Keratinocyte (primary cell): ENCODE results near the gene RALGPS1. TPM values are rescaled to one million over a fixed set of nuclear protein-coding genes. Genes with fewer than 3 reads are reported as not detected.

Source experiments
- DNase-seq: peaks from one replicate; pipeline ENCODE4 v3.0.0-alpha.2; 2011; ENCODE audit warnings: low read depth, missing footprints, low spot score
- FAIRE-seq: peaks from 2 replicates; lab custom pipeline; 2011; peaks lifted over from hg19 to GRCh38; lab: Jason Lieb, UNC
- H2AFZ ChIP-seq: 2 replicates; pipeline ENCODE4 v1.6.0; 2012; ENCODE audit warnings: low read length, control low read depth, inconsistent platforms; ENCODE audit not compliant: control insufficient read depth
- H3K27ac ChIP-seq: 2 replicates; pipeline ENCODE4 v1.5.1; 2011; ENCODE audit warnings: low read length; ENCODE audit not compliant: control insufficient read depth, insufficient read depth
- H3K27me3 ChIP-seq: 3 replicates; pipeline ENCODE4 v1.6.0; 2011; ENCODE audit warnings: low read length; ENCODE audit not compliant: control insufficient read depth, insufficient read depth; ENCODE audit errors: extremely low read depth
- H3K36me3 ChIP-seq, 2 experiments: 2 replicates in 1 of 2; 3 replicates in 1 of 2; pipeline ENCODE4 v1.5.1; 2011; ENCODE audit warnings: low read length in 2 of 2, mild to moderate bottlenecking in 1 of 2; ENCODE audit not compliant: control insufficient read depth in 2 of 2, insufficient read depth in 2 of 2; ENCODE audit errors: extremely low read depth in 1 of 2
- H3K4me1 ChIP-seq: 3 replicates; pipeline ENCODE4 v1.5.1; 2011; ENCODE audit warnings: low read length; ENCODE audit not compliant: control insufficient read depth, insufficient read depth; ENCODE audit errors: extremely low read depth
- H3K4me2 ChIP-seq: 3 replicates; pipeline ENCODE4 v1.6.0; 2011; ENCODE audit warnings: low read depth, low read length; ENCODE audit not compliant: control insufficient read depth, insufficient read depth; ENCODE audit errors: extremely low read depth
- H3K4me3 ChIP-seq, 3 experiments: fragments of 200-600 bp in 1 of 3; sonication (generic) in 1 of 3; 2 replicates in 2 of 3; 3 replicates in 1 of 3; pipeline ENCODE4 v1.5.1; 2011 to 2016; ENCODE audit warnings: low read length in 3 of 3, mild to moderate bottlenecking in 3 of 3, control low read depth in 2 of 3, inconsistent platforms in 1 of 3, low read depth in 1 of 3, mixed read lengths in 1 of 3, mixed run types in 1 of 3, moderate library complexity in 1 of 3; ENCODE audit not compliant: control insufficient read depth in 2 of 3, insufficient read depth in 2 of 3; ENCODE audit errors: extremely low read depth in 1 of 3
- H3K79me2 ChIP-seq: 2 replicates; pipeline ENCODE4 v1.6.0; 2012; ENCODE audit warnings: low read length; ENCODE audit not compliant: control insufficient read depth, insufficient read depth
- H3K9ac ChIP-seq: 3 replicates; pipeline ENCODE4 v1.6.0; 2011; ENCODE audit warnings: low read length; ENCODE audit not compliant: control insufficient read depth, insufficient read depth; ENCODE audit errors: extremely low read depth
- H3K9me1 ChIP-seq: 3 replicates; pipeline ENCODE4 v1.6.0; 2011; ENCODE audit warnings: low read length; ENCODE audit not compliant: control insufficient read depth, insufficient read depth; ENCODE audit errors: extremely low read depth
- H3K9me3 ChIP-seq: 2 replicates; pipeline ENCODE4 v1.5.1; 2012; ENCODE audit warnings: low read depth, low read length; ENCODE audit not compliant: control insufficient read depth
- H4K20me1 ChIP-seq: 3 replicates; pipeline ENCODE4 v1.6.0; 2011; ENCODE audit warnings: low read length; ENCODE audit not compliant: control insufficient read depth, insufficient read depth; ENCODE audit errors: extremely low read depth
- CTCF ChIP-seq, 3 experiments: IDR thresholded peaks in 1 of 3; conservative IDR thresholded peaks in 1 of 3; optimal IDR thresholded peaks in 1 of 3; 2 replicates in 2 of 3; 3 replicates in 1 of 3; pipeline versions ENCODE3 to v1.5.1; 2011; ENCODE audit warnings: low read length in 3 of 3, mild to moderate bottlenecking in 3 of 3, moderate library complexity in 2 of 3, control low read depth in 1 of 3, inconsistent platforms in 1 of 3; ENCODE audit not compliant: insufficient read depth in 2 of 3; ENCODE audit errors: extremely low read depth in 1 of 3
- EZH2 ChIP-seq: IDR thresholded peaks from one replicate; pipeline ENCODE4 v1.6.1; 2012; ENCODE audit warnings: inconsistent platforms, mild to moderate bottlenecking, low read length, moderate library complexity
- dilution Hi-C: fragments of 300-500 bp; cut with MboI; formaldehyde crosslinking; loops from one replicate; pipeline ENCODE4 v1.7.0; 2020; ENCODE audit warnings: low sequenced_read_pairs; ENCODE audit not compliant: extremely low pct_ligation_motif_present
- polyA plus RNA-seq, 5 experiments: library from polyadenylated mRNA; depleted of rRNA in 3 of 5; stranded (reverse) in 3 of 5; stranded (forward) in 1 of 5; unstranded in 1 of 5; fragments of >200 nt; gene quantifications; 1 replicate in 1 of 5; 2 replicates in 3 of 5; 3 replicates in 1 of 5; pipeline versions ENCODE4 v1.2.1 to v1.2.3, GENCODE V29; 2011 to 2012; ENCODE audit warnings: missing spikeins in 2 of 5, low read depth in 1 of 5, low replicate concordance in 1 of 5

RALGPS1 gene
- polyA plus RNA-seq, 1 donor (not counting 4 experiments of a cell fraction or from before 2014, with no cell fraction given) = 0.56 TPM

DNA sequence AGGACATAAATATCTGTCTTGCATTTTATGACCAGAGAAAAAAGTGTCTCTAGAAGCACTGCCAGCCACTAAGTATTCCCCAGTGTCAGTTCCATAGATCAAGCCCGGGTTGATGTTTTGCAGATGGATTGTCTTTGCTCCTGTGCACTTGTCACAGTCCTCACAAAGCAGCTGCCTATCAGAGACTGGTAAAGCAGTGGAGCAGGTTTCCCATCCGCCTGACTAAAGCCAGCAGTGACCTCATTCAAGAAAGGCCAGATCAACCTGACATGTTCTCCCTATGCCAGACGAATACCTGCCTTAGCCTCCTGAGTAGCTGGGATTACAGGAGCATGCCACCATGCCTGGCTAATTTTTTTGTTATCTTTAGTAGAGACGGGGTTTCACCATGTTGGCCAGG lies 323.2 kb downstream of the RALGPS1 start:
- Histone ChIP-seq H3K4me2 (no peak overlapping the region), H3K36me3 (no peaks in the 10 kb centered on the region), H3K4me3 (no peak overlapping the region), H3K4me1 (no peaks in the 10 kb centered on the region), H3K9me3 (no peaks in the 10 kb centered on the region), H3K27me3 (no peaks in the 10 kb centered on the region), H3K9ac (no peak overlapping the region), H3K9me1 (no peaks in the 10 kb centered on the region), H3K79me2 (no peaks in the 10 kb centered on the region), H2AFZ (no peak overlapping the region), H4K20me1 (no peaks in the 10 kb centered on the region), H3K27ac (no peak overlapping the region)
- TF ChIP-seq EZH2 (no peak), CTCF (optimal IDR thresholded peaks at IDR 0.05 in 1 of 3, IDR thresholded peaks at IDR 0.05 in 1 of 3, conservative IDR thresholded peaks at IDR 0.05 in 1 of 3; ENCODE audit: extremely low read depth in 1 of 3, insufficient read depth in 2 of 3, low read length in 3 of 3) (no peak)
- dilution Hi-C loops = no loop called here
- DNase-seq = no peak
- FAIRE-seq = no peak

GRCh38 chr9:127241354-127241753 lies 326.8 kb downstream of the RALGPS1 start:
- H3K4me3 ChIP-seq = no peak overlapping the region
- dilution Hi-C loops = no loop called here
- no peak for TF ChIP-seq EZH2
- no peak for TF ChIP-seq CTCF (optimal IDR thresholded peaks at IDR 0.05 in 1 of 3, IDR thresholded peaks at IDR 0.05 in 1 of 3, conservative IDR thresholded peaks at IDR 0.05 in 1 of 3; ENCODE audit: extremely low read depth in 1 of 3, insufficient read depth in 2 of 3, low read length in 3 of 3)
- no peak overlapping the region for H3K4me2 ChIP-seq
- H3K36me3 ChIP-seq = no peaks in the 10 kb centered on the region
- peaks cover 2% of the 10 kb centered on the region for H3K4me1 ChIP-seq
- no peaks in the 10 kb centered on the region for H3K79me2 ChIP-seq
- H4K20me1 ChIP-seq = no peaks in the 10 kb centered on the region
- no peak overlapping the region for H3K9ac ChIP-seq
- no peak overlapping the region for H2AFZ ChIP-seq
- no peak for FAIRE-seq
- H3K27ac ChIP-seq = no peak overlapping the region
- H3K9me1 ChIP-seq = no peaks in the 10 kb centered on the region
- no peak for DNase-seq
- no peaks in the 10 kb centered on the region for H3K9me3 ChIP-seq
- H3K27me3 ChIP-seq = no peaks in the 10 kb centered on the region
